HepG2 (cell line): ENCODE measurements around the gene TBC1D22A. TPM values are rescaled to one million over a fixed set of nuclear protein-coding genes. Genes with fewer than 3 reads are reported as not detected.

Source experiments
- ATAC-seq: fragments of 200-7000 bp; cut with Tn5 transposase; 3 replicates; pipeline ENCODE4 v1.9.1; 2020; ENCODE audit warnings: mild to moderate bottlenecking, moderate library complexity
- BruUV-seq: library from RNA; stranded (reverse); fragments of 400-500 nt; replicated peaks from 2 replicates; lab custom pipeline; 2021; lab: Mats Ljungman, UMichigan
- CTCF ChIA-PET: fragments of 300-600 bp; formaldehyde crosslinking; extraction: SDS; loops from one replicate; lab custom pipeline; 2021; ENCODE audit warnings: low total read pairs, inconsistent platforms, low intra/inter-chr PET ratio; lab: Yijun Ruan, JAX
- POLR2A ChIA-PET: fragments of 350-600 bp; sonication (Branson Sonifier 250); formaldehyde crosslinking; loops from one replicate; lab custom pipeline; 2020; ENCODE audit warnings: antibody characterized with exemption, inconsistent platforms; lab: Yijun Ruan, JAX
- DNase-seq: peaks from one replicate; pipeline ENCODE4 v3.0.0-alpha.2; 2015; ENCODE audit warnings: low spot score
- FAIRE-seq: peaks from 3 replicates; lab custom pipeline; 2011; peaks lifted over from hg19 to GRCh38; lab: Jason Lieb, UNC
- H2AFZ ChIP-seq: one replicate; pipeline ENCODE4 v1.6.1; 2011; ENCODE audit warnings: low read length, inconsistent platforms
- H3K27ac ChIP-seq: fragments of 300-600 bp; 3 replicates; pipeline ENCODE4 v1.8.0; 2011; ENCODE audit warnings: mixed run types, mild to moderate bottlenecking, mixed read lengths, low read length, inconsistent platforms; ENCODE audit not compliant: insufficient read depth; ENCODE audit errors: extremely low read length
- H3K27me3 ChIP-seq, 2 experiments: fragments of 200-600 bp in 1 of 2; 2 replicates in 1 of 2; 3 replicates in 1 of 2; pipeline versions ENCODE4 v1.6.0 to v1.8.0; 2011; ENCODE audit warnings: low read length in 2 of 2, mild to moderate bottlenecking in 2 of 2, moderate library complexity in 2 of 2, inconsistent platforms in 1 of 2; ENCODE audit not compliant: insufficient read depth in 2 of 2, control insufficient read depth in 1 of 2
- H3K36me3 ChIP-seq, 2 experiments: fragments of 200-600 bp in 1 of 2; replicated peaks in 1 of 2; 2 replicates in 1 of 2; 3 replicates in 1 of 2; pipeline versions ENCODE4 v1.5.1 to v1.8.0; 2011; ENCODE audit warnings: low read length in 2 of 2, inconsistent platforms in 1 of 2; ENCODE audit not compliant: insufficient read depth in 2 of 2, control insufficient read depth in 1 of 2
- H3K4me1 ChIP-seq: 2 replicates; pipeline ENCODE4 v1.5.1; 2012; ENCODE audit warnings: low read length, inconsistent platforms; ENCODE audit not compliant: insufficient read depth
- H3K4me2 ChIP-seq: 2 replicates; pipeline ENCODE4 v1.6.0; 2011; ENCODE audit warnings: low read depth, low read length, inconsistent platforms
- H3K4me3 ChIP-seq, 3 experiments: fragments of 200-600 bp in 1 of 3; sonication (generic), shearing (Covaris generic) in 1 of 3; replicated peaks in 1 of 3; 2 replicates each; pipeline ENCODE4 v1.5.1; 2011 to 2016; ENCODE audit warnings: low read length in 3 of 3, inconsistent platforms in 2 of 3, low read depth in 2 of 3, mild to moderate bottlenecking in 2 of 3, control low read depth in 1 of 3, mixed read lengths in 1 of 3; ENCODE audit not compliant: insufficient read depth in 1 of 3
- H3K79me2 ChIP-seq: one replicate; pipeline ENCODE4 v1.6.1; 2011; ENCODE audit warnings: low read length, inconsistent platforms; ENCODE audit not compliant: insufficient read depth
- H3K9ac ChIP-seq: 2 replicates; pipeline ENCODE4 v1.6.0; 2011; ENCODE audit warnings: mild to moderate bottlenecking, low read depth, low read length, inconsistent platforms; ENCODE audit not compliant: insufficient read depth
- H3K9me3 ChIP-seq: 2 replicates; pipeline ENCODE4 v1.5.1; 2012; ENCODE audit warnings: mild to moderate bottlenecking, low read length
- H4K20me1 ChIP-seq: 2 replicates; pipeline ENCODE4 v1.6.0; 2011; ENCODE audit warnings: inconsistent platforms, mild to moderate bottlenecking, low read length, moderate library complexity; ENCODE audit not compliant: insufficient read depth
- ARNTL ChIP-seq: sonication (generic); formaldehyde crosslinking; IDR thresholded peaks from 2 replicates; pipeline ENCODE4 v1.4.0; 2020; ENCODE audit warnings: mild to moderate bottlenecking, missing genetic modification reagents
- CBX2 ChIP-seq, 2 experiments: fragments of 200-600 bp in 1 of 2; sonication (generic); formaldehyde crosslinking in 1 of 2; IDR thresholded peaks; 2 replicates each; pipeline versions ENCODE4 v1.7.0 to v1.8.1; 2018 to 2022; ENCODE audit warnings: low read depth in 2 of 2, low read length in 1 of 2, mild to moderate bottlenecking in 1 of 2, missing genetic modification reagents in 1 of 2
- CBX5 ChIP-seq: sonication (generic); formaldehyde crosslinking; IDR thresholded peaks from 2 replicates; pipeline ENCODE4 v1.4.0; 2020; ENCODE audit warnings: missing genetic modification reagents, borderline replicate concordance
- DNMT3B ChIP-seq: conservative IDR thresholded peaks from 2 replicates; pipeline ENCODE4 v1.6.1; 2016; ENCODE audit warnings: missing biosample characterization, control low read depth
- GABPA ChIP-seq, 2 experiments: IDR thresholded peaks; 2 replicates each; pipeline ENCODE4 v1.6.1; 2011 to 2016; ENCODE audit warnings: low read depth in 2 of 2, low read length in 1 of 2, missing biosample characterization in 1 of 2, missing genetic modification characterization in 1 of 2
- HCFC1 ChIP-seq: fragments of 150-350 bp; IDR thresholded peaks from 2 replicates; pipeline ENCODE4 v1.6.1; 2014; ENCODE audit warnings: low read depth, low read length
- MTA1 ChIP-seq: sonication (generic); formaldehyde crosslinking; IDR thresholded peaks from 2 replicates; pipeline ENCODE4 v1.4.0; 2020; ENCODE audit warnings: missing genetic modification reagents, mild to moderate bottlenecking, borderline replicate concordance
- NFIC ChIP-seq: IDR thresholded peaks from 2 replicates; pipeline ENCODE4 v1.6.1; 2012; ENCODE audit warnings: mild to moderate bottlenecking, low read length, inconsistent platforms
- STAG1 ChIP-seq: sonication (generic); formaldehyde crosslinking; IDR thresholded peaks from 2 replicates; pipeline ENCODE4 v1.4.0; 2020; ENCODE audit warnings: missing genetic modification reagents
- ZNF496 ChIP-seq: sonication (generic); formaldehyde crosslinking; IDR thresholded peaks from 2 replicates; pipeline ENCODE4 v1.8.1; 2023; ENCODE audit warnings: mild to moderate bottlenecking, moderate library complexity, missing genetic modification reagents; ENCODE audit not compliant: insufficient replicate concordance
- ZNF615 ChIP-seq: sonication (generic); formaldehyde crosslinking; IDR thresholded peaks from 2 replicates; pipeline ENCODE4 v1.5.0; 2020; ENCODE audit warnings: mild to moderate bottlenecking, missing genetic modification reagents, borderline replicate concordance
- ZNF660 ChIP-seq: sonication (generic); formaldehyde crosslinking; IDR thresholded peaks from 2 replicates; pipeline ENCODE4 v1.5.1; 2020; ENCODE audit warnings: mild to moderate bottlenecking, low read depth, missing genetic modification reagents, borderline replicate concordance
- ZNF850 ChIP-seq: sonication (generic); formaldehyde crosslinking; conservative IDR thresholded peaks from 2 replicates; pipeline ENCODE4 v1.9.0; 2021; ENCODE audit warnings: mild to moderate bottlenecking, missing genetic modification reagents
- ZSCAN30 ChIP-seq: sonication (generic); formaldehyde crosslinking; IDR thresholded peaks from 2 replicates; pipeline ENCODE4 v1.5.0; 2020; ENCODE audit warnings: mild to moderate bottlenecking, missing genetic modification reagents
- WGBS: methylation state at CpG from one replicate; pipeline ENCODE4 v1.1.6; 2017; ENCODE audit warnings: low lambda C conversion rate; 5-methylcytosine and 5-hydroxymethylcytosine counted together
- in situ Hi-C: cut with HindIII; loops from 2 replicates; pipeline ENCODE4 v1.10.0; 2017; ENCODE audit warnings: low pct_unique_long_range_greater_than_20kb; ENCODE audit not compliant: extremely low pct_ligation_motif_present
- intact Hi-C: fragments of 100-400 bp; cut with micrococcal nuclease; formaldehyde crosslinking; loops from one replicate; pipeline ENCODE4 v1.10.0; 2022; ENCODE audit not compliant: unreplicated experiment
- polyA plus RNA-seq, 8 experiments: library from polyadenylated mRNA; depleted of rRNA in 3 of 8; stranded (reverse) in 7 of 8; unstranded in 1 of 8; fragments of >200 nt; fragmentation: Illumina TruSeq in 4 of 8; extraction: Trizol in 4 of 8; gene quantifications; 2 replicates each; pipeline versions ENCODE4 v1.2.1 to v1.2.3, GENCODE V29; 2011 to 2016; ENCODE audit warnings: low read depth in 4 of 8, missing spikeins in 1 of 8, mixed read lengths in 1 of 8; ENCODE audit not compliant: insufficient read depth in 1 of 8
- total RNA-seq, 5 experiments: library from RNA; depleted of rRNA; stranded (reverse); fragments of >200 nt; fragmentation: Illumina TruSeq; extraction: Trizol; gene quantifications; 2 replicates each; pipeline ENCODE4 v1.2.3, GENCODE V29; 2016; ENCODE audit warnings: low read depth in 1 of 5
- TF ChIP-seq, protein P1 (sequence below): sonication (generic); formaldehyde crosslinking; IDR thresholded peaks from 2 replicates; pipeline ENCODE4 v1.5.0; 2020; ENCODE audit warnings: mild to moderate bottlenecking, missing genetic modification reagents, borderline replicate concordance
- TF ChIP-seq, protein P2 (sequence below): sonication (generic); formaldehyde crosslinking; IDR thresholded peaks from 2 replicates; pipeline ENCODE4 v1.4.0; 2020; ENCODE audit warnings: missing genetic modification reagents
- TF ChIP-seq, protein P3 (sequence below): sonication (generic); formaldehyde crosslinking; IDR thresholded peaks from 2 replicates; pipeline ENCODE4 v1.5.1; 2020; ENCODE audit warnings: missing genetic modification reagents, mild to moderate bottlenecking, borderline replicate concordance

The TBC1D22A gene
- total and polyA plus RNA-seq, 2 of the 13 experiments (the other 11 are each of a cell fraction or from before 2014, with no cell fraction given): 17.3 to 18.0 TPM

DNA sequence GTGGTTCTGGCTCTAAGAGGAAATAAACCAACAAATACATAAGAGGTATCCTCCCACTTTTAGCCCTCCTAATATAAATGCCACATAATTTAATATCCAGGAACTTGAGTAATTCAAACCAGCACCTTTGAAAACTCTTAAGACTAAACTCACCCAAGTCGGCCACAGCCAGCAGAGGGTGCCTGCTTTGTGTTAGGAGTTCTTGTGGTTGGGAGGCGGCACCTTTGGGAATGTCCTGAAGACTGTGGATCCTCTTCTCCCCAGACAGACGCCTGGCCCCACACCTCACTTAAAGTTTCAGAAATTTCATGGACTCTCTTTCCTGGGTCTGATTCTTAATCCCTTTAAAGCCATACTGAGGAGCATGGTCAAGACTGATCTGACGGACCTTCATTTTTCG lies 169.0 kb downstream of the TBC1D22A start:
- DNase-seq (no peak), FAIRE-seq (no peak), ATAC-seq (no peak)
- H3K4me2 ChIP-seq: no peak overlapping the region
- BruUV-seq: no TSS peak
- no peak overlapping the region for H3K4me3 ChIP-seq
- no peaks in the 10 kb centered on the region for H3K27me3 ChIP-seq
- WGBS: over 99% methylated on average over 5 of the region's 5 CpGs
- no peak overlapping the region for H3K27ac ChIP-seq
- POLR2A ChIA-PET: no interaction called here
- in situ Hi-C loops (no loop called here), intact Hi-C loops (no loop called here)
- no peak overlapping the region for H2AFZ ChIP-seq
- CTCF ChIA-PET: no interaction called here
- H3K36me3 ChIP-seq: peaks cover 1 to 5% of the 10 kb centered on the region in 2 experiments; a peak in 2 of 5 replicates
- H3K9ac ChIP-seq: no peak overlapping the region
- H3K79me2 ChIP-seq: no peaks in the 10 kb centered on the region
- H3K4me1 ChIP-seq: peaks cover 45% of the 10 kb centered on the region
- H4K20me1 ChIP-seq: no peaks in the 10 kb centered on the region
- no peaks in the 10 kb centered on the region for H3K9me3 ChIP-seq
- TF ChIP-seq ZNF660 (CRISPR knock-in tag) (no peak), MTA1 (CRISPR knock-in tag) (no peak), ARNTL (CRISPR knock-in tag) (no peak), HCFC1 (no peak), ZNF496 (CRISPR knock-in tag) (no peak), NFIC (no peak), GABPA (IDR thresholded peaks at IDR 0.05; ENCODE audit: low read depth, low read length) (no peak), GABPA (CRISPR knock-in tag; IDR thresholded peaks at IDR 0.05; ENCODE audit: low read depth) (no peak), ZSCAN30 (CRISPR knock-in tag) (no peak), CBX2 (IDR thresholded peaks at IDR 0.05; ENCODE audit: low read depth, low read length) (no peak), CBX2 (CRISPR knock-in tag; IDR thresholded peaks at IDR 0.05; ENCODE audit: low read depth) (no peak), ZNF850 (CRISPR knock-in tag) (no peak), STAG1 (CRISPR knock-in tag) (no peak), CBX5 (CRISPR knock-in tag) (no peak), ZNF615 (CRISPR knock-in tag) (no peak), DNMT3B (CRISPR knock-in tag) (no peak)
- TF ChIP-seq, protein P1, sequence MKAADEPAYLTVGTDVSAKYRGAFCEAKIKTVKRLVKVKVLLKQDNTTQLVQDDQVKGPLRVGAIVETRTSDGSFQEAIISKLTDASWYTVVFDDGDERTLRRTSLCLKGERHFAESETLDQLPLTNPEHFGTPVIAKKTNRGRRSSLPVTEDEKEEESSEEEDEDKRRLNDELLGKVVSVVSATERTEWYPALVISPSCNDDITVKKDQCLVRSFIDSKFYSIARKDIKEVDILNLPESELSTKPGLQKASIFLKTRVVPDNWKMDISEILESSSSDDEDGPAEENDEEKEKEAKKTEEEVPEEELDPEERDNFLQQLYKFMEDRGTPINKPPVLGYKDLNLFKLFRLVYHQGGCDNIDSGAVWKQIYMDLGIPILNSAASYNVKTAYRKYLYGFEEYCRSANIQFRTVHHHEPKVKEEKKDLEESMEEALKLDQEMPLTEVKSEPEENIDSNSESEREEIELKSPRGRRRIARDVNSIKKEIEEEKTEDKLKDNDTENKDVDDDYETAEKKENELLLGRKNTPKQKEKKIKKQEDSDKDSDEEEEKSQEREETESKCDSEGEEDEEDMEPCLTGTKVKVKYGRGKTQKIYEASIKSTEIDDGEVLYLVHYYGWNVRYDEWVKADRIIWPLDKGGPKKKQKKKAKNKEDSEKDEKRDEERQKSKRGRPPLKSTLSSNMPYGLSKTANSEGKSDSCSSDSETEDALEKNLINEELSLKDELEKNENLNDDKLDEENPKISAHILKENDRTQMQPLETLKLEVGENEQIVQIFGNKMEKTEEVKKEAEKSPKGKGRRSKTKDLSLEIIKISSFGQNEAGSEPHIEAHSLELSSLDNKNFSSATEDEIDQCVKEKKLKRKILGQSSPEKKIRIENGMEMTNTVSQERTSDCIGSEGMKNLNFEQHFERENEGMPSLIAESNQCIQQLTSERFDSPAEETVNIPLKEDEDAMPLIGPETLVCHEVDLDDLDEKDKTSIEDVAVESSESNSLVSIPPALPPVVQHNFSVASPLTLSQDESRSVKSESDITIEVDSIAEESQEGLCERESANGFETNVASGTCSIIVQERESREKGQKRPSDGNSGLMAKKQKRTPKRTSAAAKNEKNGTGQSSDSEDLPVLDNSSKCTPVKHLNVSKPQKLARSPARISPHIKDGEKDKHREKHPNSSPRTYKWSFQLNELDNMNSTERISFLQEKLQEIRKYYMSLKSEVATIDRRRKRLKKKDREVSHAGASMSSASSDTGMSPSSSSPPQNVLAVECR (CRISPR knock-in tag): no peak
- TF ChIP-seq, protein P2, sequence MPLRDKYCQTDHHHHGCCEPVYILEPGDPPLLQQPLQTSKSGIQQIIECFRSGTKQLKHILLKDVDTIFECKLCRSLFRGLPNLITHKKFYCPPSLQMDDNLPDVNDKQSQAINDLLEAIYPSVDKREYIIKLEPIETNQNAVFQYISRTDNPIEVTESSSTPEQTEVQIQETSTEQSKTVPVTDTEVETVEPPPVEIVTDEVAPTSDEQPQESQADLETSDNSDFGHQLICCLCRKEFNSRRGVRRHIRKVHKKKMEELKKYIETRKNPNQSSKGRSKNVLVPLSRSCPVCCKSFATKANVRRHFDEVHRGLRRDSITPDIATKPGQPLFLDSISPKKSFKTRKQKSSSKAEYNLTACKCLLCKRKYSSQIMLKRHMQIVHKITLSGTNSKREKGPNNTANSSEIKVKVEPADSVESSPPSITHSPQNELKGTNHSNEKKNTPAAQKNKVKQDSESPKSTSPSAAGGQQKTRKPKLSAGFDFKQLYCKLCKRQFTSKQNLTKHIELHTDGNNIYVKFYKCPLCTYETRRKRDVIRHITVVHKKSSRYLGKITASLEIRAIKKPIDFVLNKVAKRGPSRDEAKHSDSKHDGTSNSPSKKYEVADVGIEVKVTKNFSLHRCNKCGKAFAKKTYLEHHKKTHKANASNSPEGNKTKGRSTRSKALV: no peak
- TF ChIP-seq, protein P3, sequence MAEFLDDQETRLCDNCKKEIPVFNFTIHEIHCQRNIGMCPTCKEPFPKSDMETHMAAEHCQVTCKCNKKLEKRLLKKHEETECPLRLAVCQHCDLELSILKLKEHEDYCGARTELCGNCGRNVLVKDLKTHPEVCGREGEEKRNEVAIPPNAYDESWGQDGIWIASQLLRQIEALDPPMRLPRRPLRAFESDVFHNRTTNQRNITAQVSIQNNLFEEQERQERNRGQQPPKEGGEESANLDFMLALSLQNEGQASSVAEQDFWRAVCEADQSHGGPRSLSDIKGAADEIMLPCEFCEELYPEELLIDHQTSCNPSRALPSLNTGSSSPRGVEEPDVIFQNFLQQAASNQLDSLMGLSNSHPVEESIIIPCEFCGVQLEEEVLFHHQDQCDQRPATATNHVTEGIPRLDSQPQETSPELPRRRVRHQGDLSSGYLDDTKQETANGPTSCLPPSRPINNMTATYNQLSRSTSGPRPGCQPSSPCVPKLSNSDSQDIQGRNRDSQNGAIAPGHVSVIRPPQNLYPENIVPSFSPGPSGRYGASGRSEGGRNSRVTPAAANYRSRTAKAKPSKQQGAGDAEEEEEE: no peak
